Stimulated activated CD8-positive, alpha-beta memory T cell treated with anti-CD3 and anti-CD28 coated beads, Interleukin-12 subunit alpha, Interleukin-12 subunit beta, amount 100 ng/mL, for 1 hour (primary cell): ENCODE data around the gene FAU.
"Not testable (repeated sequence)": the region's sequence is repeated elsewhere in the genome, so short reads cannot be mapped to it uniquely, and the experiment has no call there.

Experiments used
- DNase-seq: peaks from one replicate; pipeline ENCODE4 v3.0.0-alpha.2; 2020; ENCODE audit warnings: low read depth

FAU gene

DNA sequence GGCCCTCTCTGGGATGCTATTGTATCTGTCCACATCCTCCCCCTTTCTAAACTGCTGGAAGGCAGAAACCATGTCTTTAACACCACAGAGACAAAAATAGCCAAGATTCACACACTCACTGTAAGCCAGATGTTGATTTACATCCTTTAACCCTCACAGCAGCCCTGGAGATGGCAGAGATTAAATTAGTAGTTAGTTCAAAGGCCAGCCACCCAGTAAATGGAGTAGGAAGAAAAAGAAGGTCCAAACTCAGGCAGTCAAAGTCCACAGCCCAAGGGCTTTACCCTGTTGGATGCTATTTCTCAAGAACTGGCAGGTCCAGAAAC, 2.3 kb downstream of the FAU start:
- DNase-seq = no peak

DNA sequence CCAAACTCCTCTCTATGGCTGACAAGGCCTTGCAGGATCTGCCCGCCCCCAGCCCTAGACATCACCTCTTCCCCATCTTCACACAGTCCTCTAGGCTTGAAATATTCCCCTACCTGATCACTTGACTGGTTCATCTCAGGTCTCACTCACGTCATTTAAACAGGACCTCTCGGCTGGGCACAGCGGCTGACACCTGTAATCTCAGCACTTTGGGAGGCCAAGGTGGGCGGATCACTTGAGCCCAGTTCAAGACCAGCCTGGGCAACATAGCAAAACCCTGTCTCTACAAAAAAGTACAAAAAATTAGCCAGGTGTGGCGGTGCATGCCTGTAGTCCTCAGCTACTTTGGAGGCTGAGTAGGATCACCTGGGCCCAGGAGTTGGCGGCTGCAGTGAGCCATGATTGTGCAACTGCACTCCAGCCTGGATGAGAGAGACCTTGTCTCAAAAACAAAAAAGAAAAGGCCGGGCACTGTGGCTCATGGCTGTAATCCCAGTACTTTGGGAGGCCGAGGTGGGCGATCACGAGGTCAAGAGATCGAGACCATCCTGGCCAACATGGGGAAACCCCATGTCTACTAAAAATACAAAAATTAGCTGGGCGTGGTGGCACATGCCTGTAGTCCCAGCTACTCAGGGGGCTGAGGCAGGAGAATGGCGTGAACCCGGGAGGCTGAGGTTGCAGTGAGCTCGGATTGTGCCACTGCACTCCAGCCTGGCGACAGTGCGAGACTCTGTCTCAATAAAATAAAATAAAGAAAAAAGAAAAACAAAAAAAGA, 2.9 kb downstream of the FAU start:
- DNase-seq = not testable (repeated sequence)

DNA sequence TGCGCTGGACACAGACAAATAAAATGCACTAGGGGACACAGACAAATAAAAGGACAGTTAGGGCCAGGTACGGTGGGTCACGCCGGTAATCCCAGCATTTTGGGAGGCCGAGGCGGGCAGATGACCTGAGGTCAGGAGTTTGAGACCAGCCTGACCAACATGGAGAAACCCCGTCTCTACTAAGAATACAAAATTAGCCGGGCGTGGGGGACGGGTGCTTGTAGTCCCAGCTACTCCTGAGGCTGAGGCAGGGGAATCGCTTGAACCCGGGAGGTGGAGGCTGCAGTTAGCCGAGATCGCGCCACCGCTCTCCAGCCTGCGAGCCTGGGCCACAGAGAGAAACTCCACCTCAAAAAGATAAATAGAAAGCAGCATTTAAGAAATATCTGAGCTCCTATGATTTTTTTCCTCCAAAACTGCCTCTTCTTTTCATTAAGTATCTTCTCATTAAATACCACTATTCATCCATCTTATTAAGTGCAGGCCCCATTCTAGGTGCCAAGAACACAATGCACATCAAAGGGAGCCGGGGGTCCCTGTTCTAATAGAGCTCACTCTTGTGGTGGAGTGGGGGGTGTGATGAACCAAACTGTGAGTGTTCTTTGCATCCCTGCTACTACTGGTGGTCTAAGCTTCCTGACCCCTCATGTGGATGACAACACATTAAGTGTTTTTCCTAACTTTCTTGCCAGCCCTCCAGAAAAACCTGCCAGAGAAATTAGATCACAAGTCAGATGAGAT, 3.7 kb downstream of the FAU start:
- no peak for DNase-seq

DNA sequence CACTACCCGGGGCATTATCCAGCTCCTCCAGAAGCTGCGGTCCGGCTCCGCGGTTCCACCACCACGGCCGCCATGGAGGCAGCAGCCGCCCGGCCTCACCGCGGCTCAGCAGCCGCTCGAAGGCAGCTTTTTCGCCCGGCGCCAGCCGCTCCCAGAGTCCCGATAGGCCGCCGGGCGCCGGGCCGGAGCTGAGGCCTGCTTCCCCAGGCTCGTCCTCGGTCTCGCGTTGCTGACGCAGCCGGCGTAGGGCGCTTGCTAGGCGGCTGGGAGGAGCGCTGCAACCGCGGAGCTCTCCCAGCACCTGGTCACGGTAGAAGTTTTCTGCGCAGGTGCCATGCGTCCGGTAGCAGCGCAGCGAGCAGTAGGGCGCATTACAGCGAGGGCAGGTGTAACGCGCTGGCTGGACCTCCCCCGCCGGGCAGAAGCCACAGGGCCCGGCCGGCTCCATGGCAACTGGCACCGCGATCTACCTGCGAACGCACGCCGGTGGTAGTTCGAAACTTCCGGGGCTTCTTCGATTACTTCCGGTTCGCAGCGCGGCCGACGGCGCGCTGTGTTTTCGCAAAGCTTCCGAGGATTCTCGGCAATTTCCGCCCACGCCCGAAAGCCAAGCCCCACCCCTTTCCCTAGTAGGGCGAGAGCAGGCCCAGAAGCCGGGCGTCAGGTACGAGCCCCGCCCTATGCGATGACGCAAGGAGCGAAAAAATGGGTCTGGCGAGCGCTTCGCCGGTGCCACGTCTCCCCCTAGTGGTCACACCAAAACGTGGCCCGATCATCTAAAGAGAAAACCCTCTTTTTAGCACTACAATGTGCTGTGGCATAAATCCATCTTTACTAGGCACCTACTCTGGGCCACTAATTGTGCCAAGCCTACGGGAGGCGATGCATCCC, 4.5 kb downstream of the FAU start, which contains the start of gene ZNHIT2:
Gene ZNHIT2 (minus strand): TSS at position 496 of the 891 bp plus-strand sequence. CDS start 48 bp downstream, at position 448.
- peak; percentile 100 for DNase-seq

GRCh38 chr11:65116370-65117205, 5.3 kb downstream of the FAU start:
- no peak for DNase-seq

- no peak for DNase-seq
Observed at GRCh38 chr11:65115361-65116082, 6.4 kb downstream of the FAU start.

DNA sequence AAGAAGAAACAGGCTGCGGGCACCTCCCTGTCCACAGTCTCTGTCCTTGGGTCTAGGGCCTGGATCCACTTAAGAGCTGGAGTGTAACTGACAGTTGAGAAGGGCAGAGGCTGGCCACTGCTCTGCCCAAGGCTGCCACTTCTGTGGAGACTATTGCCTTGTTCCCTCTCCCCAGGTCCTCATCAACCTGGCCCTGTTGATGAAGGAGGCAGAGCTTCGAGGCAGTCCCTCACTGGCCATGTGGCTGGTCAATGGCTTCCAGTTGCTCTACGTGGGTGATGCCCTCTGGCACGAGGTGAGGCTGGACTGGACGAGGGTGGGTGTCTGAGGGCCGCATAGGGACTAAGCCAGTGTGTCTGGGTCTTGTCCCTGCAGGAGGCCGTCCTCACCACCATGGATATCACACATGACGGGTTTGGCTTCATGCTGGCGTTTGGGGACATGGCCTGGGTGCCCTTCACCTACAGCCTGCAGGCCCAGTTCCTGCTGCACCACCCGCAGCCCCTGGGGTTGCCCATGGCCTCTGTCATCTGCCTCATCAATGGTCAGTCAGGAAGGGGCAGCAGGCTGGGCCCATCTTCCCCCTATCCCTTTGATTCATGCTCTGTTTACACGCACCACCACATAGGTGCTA, 7.3 kb downstream of the FAU start:
- no peak for DNase-seq

DNA sequence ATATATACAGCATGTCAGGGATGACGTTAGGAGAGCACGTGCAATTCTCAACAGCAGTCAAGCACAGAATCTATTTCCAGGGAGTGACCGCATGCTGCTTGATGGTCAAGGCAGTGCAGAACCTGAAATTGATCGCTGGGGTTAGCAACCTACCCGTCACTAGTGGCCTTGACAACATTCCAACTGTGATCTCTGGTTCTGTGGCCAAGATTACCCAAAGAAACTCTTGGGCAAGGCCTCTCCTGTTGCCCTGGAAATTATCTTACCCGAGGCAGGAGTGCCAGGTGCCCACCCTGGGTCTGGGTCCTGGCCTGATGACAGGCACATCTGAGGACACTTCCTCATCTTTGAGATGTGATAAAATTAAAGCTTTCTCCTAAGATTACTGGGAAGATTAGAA, 8.1 kb downstream of the FAU start:
- DNase-seq = no peak

- DNase-seq = no peak
Observed at GRCh38 chr11:65113361-65113756, 8.6 kb downstream of the FAU start.

GRCh38 chr11:65112546-65113360, 9.2 kb downstream of the FAU start:
- peak; percentile 56 for DNase-seq

DNA sequence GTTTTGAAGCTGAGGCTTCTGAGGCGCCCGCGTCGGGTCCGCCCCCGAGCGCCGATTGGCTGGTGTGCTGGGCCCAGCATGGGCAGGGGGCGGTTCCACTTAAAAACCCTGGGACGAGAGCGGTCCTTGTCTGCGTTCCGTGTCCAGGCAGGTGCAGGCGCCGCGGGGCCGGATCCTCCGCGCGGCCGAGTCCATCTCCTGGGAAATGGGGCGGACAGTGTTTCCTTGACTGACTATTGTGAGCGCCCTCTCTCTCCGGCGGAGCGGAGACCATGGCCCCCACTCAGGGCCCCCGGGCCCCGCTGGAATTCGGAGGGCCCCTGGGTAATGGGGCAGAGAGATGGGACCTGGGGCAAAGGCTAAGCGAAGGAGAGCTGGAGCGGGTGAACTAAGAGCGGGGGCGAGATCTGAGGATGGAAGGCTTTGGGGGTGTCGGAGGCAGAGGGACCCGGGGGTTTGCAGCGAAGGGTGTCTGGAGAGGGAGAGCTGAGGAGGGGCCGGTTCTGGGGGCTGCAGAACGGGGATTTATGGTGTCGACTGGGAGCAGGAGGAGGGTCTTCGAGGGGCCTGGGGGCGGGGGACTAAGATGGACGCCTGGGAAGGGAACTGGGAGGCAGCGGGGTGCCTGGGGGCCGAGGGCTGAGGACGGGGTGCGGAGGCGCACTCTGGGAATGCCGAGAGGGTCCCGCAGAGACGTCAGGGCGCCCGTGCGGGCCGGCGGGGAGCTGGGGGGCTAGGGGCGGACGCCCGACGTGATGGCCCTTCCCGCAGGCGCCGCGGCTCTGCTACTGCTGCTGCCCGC, 10.0 kb downstream of the FAU start, which contains the start of gene TM7SF2:
Gene TM7SF2 (plus strand): TSS at position 129 of the 802 bp plus-strand sequence. CDS start 144 bp downstream, at position 273.
- peak; percentile 89 for DNase-seq

- DNase-seq = no peak
Observed at GRCh38 chr11:65111159-65111743, 10.7 kb downstream of the FAU start.

- peak; percentile 93 for DNase-seq
Observed at GRCh38 chr11:65110354-65110861, 11.5 kb downstream of the FAU start.

GRCh38 chr11:65109231-65110198, 12.4 kb downstream of the FAU start:
- no peak for DNase-seq

DNA sequence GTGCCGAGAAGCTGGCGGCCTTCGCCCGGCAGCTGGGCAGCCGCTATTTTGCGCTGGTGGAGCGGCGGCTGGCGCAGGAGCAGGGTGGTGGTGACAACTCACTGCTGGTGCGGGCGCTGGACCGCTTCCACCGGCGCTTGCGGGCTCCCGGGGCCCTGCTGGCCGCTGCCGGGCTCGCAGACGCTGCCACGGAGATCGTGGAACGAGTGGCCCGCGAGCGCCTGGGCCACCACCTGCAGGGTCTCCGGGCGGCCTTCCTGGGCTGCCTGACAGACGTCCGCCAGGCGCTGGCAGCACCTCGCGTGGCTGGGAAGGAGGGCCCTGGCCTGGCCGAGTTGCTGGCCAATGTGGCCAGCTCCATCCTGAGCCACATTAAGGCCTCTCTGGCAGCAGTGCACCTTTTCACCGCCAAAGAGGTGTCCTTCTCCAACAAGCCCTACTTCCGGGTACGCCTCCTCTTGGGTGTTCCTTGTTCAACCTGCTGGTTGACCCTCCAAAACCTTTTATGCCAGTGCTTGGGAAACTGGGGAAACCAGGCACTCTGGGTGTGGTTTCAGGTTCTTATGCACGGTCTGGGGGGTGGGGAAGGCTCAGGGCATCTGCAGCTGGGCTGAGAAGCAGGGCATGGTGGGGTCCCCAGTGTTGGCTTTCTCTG, 13.3 kb downstream of the FAU start:
- no peak for DNase-seq
